Neural cell (in vitro differentiated cells): ENCODE data around the gene ARHGEF7.

ENCODE experiments used
- CTCF ChIP-seq: fragments of 450-650 bp; IDR thresholded peaks from 2 replicates; pipeline ENCODE4 v1.5.1; 2014; ENCODE audit warnings: antibody characterized with exemption, mild to moderate bottlenecking, moderate library complexity; ENCODE audit not compliant: poor library complexity, severe bottlenecking
- EZH2 ChIP-seq: fragments of 200-600, 300-800 bp; shearing (Covaris generic), sonication (generic); IDR thresholded peaks from 2 replicates; pipeline ENCODE4 v1.6.1; 2014; ENCODE audit warnings: antibody characterized with exemption, low read length, borderline replicate concordance, mild to moderate bottlenecking; ENCODE audit not compliant: insufficient read depth, poor library complexity, severe bottlenecking
- MXI1 ChIP-seq: fragments of 450-650 bp; conservative IDR thresholded peaks from 2 replicates; pipeline ENCODE4 v1.6.1; 2014; ENCODE audit warnings: antibody characterized with exemption, mild to moderate bottlenecking; ENCODE audit not compliant: poor library complexity, severe bottlenecking
- POLR2AphosphoS5 ChIP-seq: IDR thresholded peaks from 2 replicates; pipeline ENCODE4 v1.6.1; 2012
- RAD21 ChIP-seq: fragments of 450-650 bp; conservative IDR thresholded peaks from 2 replicates; pipeline ENCODE4 v1.6.1; 2014; ENCODE audit warnings: antibody characterized with exemption, mild to moderate bottlenecking, moderate library complexity
- SMC3 ChIP-seq: fragments of 450-650 bp; conservative IDR thresholded peaks from 2 replicates; pipeline ENCODE4 v1.6.1; 2014; ENCODE audit warnings: antibody characterized with exemption, mild to moderate bottlenecking, moderate library complexity; ENCODE audit not compliant: poor library complexity
- TAF1 ChIP-seq: IDR thresholded peaks from 2 replicates; pipeline ENCODE4 v1.6.1; 2012; ENCODE audit warnings: low read depth

GRCh38 chr13:111111376-111111937 is 3.7 kb upstream of the ARHGEF7 start:
- no peak for TF ChIP-seq CTCF
- TF ChIP-seq POLR2AphosphoS5, result no peak
- no peak for TF ChIP-seq TAF1
- TF ChIP-seq SMC3, result no peak
- no peak for TF ChIP-seq EZH2
- no peak for TF ChIP-seq RAD21
- no peak for TF ChIP-seq MXI1
